Epithelial cell of proximal tubule (primary cell): ENCODE results near the gene G2E3. TPM values are rescaled to one million over a fixed set of nuclear protein-coding genes. Genes with fewer than 3 reads are reported as not detected.
"Not testable (repeated sequence)": the region's sequence is repeated elsewhere in the genome, so short reads cannot be mapped to it uniquely, and the experiment has no call there.

Experiments used
- DNase-seq: peaks from one replicate; pipeline ENCODE4 v3.0.0-alpha.2; 2011; ENCODE audit warnings: low read depth
- H3K4me3 ChIP-seq: 2 replicates; pipeline ENCODE4 v1.5.1; 2011; ENCODE audit warnings: low read depth, mild to moderate bottlenecking, low read length
- total RNA-seq: library from RNA; depleted of rRNA; stranded (reverse); fragments of >200 nt; gene quantifications from 2 replicates; pipeline ENCODE4 v1.2.3, GENCODE V29; 2015
- TF ChIP-seq, protein P1 (sequence below): conservative IDR thresholded peaks from 2 replicates; pipeline ENCODE4 v1.5.1; 2012; ENCODE audit warnings: low read depth, mild to moderate bottlenecking, low read length

Gene G2E3
- total RNA-seq, 1 donor from 2014 or later: 20.0 TPM

DNA sequence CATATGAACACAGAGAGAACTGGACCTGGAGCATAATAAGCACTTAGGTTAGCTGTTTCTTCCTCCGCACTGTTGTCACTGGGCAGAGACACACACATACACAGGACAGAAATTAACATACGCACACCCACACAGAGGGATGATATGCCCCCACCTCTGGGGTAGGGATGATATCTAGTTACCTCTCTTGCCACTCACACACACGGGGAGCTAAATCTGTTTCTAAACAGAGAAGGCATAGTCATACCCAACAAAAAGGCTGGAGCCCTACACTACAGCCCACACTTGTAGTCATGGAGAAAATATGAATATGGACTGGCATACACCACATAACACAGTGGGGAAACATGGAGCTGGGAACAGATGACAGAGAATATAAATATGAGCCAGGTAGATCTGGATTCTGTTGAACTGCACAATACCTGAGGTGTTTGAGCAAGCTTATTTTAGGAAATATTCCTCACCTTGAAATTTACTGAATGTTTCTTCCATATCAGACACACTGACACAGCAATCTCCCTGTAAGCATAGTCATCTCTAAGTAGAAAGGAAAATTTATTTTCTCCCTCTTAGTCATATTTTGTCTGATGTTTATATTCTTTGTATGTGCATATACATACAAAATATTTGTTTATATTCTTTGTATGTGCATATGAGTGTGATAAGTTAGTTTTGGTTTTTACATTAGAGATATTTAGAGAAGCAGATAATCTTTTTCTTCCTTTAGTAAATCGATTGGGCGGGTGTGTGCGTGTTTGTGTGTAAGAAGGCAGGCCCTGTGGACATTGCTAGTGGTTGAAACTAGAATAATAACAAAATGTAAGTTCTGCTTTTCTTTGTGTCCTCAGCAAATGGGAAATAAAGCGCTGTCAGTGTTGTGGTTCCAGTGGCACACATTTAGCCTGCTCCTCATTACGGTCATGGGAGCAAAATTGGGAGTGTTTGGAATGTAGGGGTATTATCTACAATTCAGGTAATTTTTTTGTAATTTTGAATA is 42.3 kb downstream of the G2E3 start:
- no peak for DNase-seq
- TF ChIP-seq, protein P1, sequence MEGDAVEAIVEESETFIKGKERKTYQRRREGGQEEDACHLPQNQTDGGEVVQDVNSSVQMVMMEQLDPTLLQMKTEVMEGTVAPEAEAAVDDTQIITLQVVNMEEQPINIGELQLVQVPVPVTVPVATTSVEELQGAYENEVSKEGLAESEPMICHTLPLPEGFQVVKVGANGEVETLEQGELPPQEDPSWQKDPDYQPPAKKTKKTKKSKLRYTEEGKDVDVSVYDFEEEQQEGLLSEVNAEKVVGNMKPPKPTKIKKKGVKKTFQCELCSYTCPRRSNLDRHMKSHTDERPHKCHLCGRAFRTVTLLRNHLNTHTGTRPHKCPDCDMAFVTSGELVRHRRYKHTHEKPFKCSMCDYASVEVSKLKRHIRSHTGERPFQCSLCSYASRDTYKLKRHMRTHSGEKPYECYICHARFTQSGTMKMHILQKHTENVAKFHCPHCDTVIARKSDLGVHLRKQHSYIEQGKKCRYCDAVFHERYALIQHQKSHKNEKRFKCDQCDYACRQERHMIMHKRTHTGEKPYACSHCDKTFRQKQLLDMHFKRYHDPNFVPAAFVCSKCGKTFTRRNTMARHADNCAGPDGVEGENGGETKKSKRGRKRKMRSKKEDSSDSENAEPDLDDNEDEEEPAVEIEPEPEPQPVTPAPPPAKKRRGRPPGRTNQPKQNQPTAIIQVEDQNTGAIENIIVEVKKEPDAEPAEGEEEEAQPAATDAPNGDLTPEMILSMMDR: no peak
- H3K4me3 ChIP-seq: no peak overlapping the region

DNA sequence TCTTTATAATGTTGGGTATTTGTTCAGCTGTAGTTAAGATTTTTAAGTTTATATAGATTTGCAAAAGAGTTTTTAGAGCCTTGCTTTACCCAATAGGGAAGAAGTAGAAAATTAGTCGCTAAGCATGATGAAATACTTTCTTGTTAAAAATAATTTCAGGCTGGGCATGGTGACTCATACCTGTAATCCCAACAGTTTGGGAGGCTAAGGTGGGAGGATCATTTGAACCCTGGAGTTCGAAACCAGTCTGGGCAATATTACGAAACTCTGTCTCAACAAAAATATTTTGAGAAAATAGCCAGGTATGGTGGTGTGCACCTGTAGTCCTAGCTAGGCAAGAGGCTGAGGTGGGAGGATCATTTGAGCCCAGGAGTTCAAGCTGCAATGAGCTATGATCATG is 44.4 kb downstream of the G2E3 start:
- no peak for DNase-seq
- TF ChIP-seq, protein P1: no peak
- no peak overlapping the region for H3K4me3 ChIP-seq

DNA sequence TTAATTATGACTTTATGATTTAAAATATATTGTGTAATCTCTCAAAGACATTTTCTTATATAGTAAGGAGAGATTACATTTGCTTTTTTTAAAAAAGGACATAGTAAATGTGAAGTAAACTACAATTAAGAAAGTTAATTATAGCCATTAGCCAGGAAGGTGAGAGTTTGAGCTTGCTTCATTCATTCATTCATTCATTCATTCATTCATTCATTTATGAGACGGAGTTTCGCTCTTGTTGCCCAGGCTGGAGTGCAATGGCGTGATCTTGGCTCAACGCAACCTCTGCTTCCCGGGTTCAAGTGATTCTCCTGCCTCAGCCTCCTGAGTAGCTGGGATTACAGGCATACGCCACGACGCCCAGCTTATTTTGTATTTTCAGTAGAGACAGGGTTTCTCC is 45.7 kb downstream of the G2E3 start:
- DNase-seq, H3K4me3 ChIP-seq: not testable (repeated sequence)

DNA sequence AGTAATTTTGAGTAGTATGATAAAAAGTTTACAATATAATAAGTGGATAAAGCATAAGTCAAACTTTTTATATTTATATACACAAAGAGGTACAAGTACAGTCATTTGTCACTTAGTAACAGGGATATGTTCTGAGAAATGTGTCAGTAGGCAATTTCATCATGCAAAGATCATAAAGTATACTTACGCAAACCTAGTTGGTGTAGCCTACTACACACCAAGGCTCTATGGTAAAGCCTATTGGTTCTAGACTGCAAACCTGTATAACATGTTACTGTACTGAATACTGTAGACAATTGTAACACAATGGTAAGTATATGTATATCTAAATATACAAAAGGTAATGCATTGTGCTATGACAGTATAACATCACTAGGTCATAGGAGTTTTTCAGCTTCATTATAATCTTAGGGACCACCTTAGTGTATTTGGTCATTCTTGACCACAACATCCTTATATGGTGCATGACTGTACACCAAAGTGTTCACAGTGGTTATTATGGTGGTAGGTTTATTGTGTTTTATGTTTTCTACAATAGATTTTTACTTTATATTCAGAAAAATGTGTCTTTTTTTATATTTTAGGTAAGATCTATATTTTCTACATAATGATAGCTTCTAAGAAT is 48.3 kb downstream of the G2E3 start:
- no peak overlapping the region for H3K4me3 ChIP-seq
- TF ChIP-seq, protein P1: no peak
- DNase-seq: no peak

DNA sequence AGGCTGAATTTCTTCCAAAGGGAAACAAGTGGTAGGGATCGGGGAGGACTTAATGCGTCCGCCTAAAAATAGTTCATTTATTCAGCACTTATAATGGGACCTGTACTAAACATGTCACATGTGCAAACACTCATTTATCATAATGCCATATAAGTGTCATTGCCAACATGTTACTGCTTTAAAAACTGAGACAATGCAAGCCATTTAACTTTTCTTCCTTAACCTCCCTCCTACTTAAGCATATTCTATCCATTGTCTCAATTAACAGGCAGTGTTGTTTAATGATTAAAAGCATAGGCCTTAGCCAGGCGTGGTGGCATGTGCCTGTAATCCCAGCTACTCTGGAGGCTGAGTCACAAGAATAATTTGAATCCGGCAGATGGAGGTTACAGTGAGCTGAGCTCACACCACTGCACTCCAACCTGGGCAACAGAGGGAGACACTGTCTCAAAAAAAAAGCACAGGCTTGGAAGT is 49.6 kb downstream of the G2E3 start:
- DNase-seq: peak; percentile 78
- TF ChIP-seq, protein P1: peak; percentile 35
- H3K4me3 ChIP-seq: no peak overlapping the region

DNA sequence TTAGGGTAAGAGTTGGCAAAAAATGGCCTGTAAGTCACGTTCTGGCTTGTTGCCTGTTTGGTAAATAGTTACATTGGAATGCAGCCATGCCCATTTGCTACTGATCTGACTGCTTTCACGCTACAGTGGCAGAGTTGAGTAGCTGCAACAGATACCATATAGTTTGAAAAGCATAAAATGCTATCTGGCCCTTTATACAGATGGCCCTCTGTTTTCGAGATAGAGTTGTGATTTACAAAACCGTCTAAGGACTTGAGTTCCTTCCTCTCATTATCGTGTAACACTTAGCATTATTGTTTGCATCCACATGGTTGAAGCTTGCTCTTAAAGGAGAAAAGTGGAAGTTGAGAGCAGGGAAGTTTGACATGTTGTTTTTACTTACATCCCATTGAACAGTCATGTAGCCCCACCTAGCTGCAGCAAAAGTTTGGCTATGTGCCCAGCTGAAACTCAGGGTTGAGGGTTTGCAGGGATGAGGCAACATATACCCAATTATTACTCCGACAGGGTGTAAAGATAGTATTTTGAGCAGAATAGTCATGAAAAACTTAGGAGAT is 51.9 kb downstream of the G2E3 start:
- peak; percentile 12 for DNase-seq
- no peak overlapping the region for H3K4me3 ChIP-seq
- TF ChIP-seq, protein P1: peak; percentile 47

DNA sequence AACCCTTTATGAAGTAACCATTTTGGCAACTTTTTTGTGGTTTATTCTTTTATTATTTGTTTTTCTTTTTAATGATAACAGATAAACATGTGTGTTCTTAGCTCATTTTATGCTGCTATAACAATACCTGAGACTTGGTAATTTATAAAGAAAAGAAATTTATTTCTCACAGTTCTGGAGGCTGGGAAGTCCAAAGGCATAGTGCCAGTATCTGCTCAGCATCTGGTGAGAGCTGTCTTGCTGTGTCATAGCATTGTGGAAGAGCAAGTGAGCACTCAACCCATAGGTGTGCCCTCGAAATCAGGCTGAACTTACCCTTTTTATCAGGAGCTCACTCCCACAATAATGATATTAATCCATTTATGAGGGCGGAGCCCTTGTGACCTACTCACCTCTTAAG is 55.2 kb downstream of the G2E3 start:
- H3K4me3 ChIP-seq: no peak overlapping the region
- no peak for DNase-seq
- TF ChIP-seq, protein P1: no peak
